CD4-positive, CD25-positive, alpha-beta regulatory T cell (primary cell): ENCODE measurements around the gene MRPL48. TPM values are rescaled to one million over a fixed set of nuclear protein-coding genes. Genes with fewer than 3 reads are reported as not detected.

Source experiments
- polyA plus RNA-seq, 4 donors: library from polyadenylated mRNA; unstranded; fragments of 300-500 nt; fragmentation: Illumina TruSeq; gene quantifications; one replicate each; pipeline ENCODE4 v1.2.3, GENCODE V29; 2021
- total RNA-seq: library from RNA; stranded (reverse); gene quantifications from one replicate; pipeline ENCODE4 v1.2.3, GENCODE V29; 2022

Gene MRPL48
- total and polyA plus RNA-seq, 5 donors from 2014 or later, result 25.7 to 70.8 (median 65.4) TPM

Other genes with a start within 250 kb of the MRPL48 start
- 21.3 TPM for gene FAM168A, start 189.8 kb upstream of the MRPL48 start, total RNA-seq
- gene FAM168A, start 189.8 kb upstream of the MRPL48 start, polyA plus RNA-seq, result 1 to 10 TPM; 1.5 to 3.5 (median 2.8) TPM
- gene PLEKHB1, start 141.3 kb upstream of the MRPL48 start, total RNA-seq, result 21.3 TPM
- 10 to 100 TPM; 48.5 to 88.0 (median 69.8) TPM for gene PLEKHB1, start 141.3 kb upstream of the MRPL48 start, polyA plus RNA-seq
- gene RAB6A, start 26.8 kb upstream of the MRPL48 start, total RNA-seq, result 79.0 TPM
- 100 to 1,000 TPM; 108 to 124 (median 120) TPM for gene RAB6A, start 26.8 kb upstream of the MRPL48 start, polyA plus RNA-seq
- gene COA4, start 89.0 kb downstream of the MRPL48 start, total RNA-seq, result 30.5 TPM
- gene COA4, start 89.0 kb downstream of the MRPL48 start, polyA plus RNA-seq, result 10 to 100 TPM; 54.4 to 79.7 (median 69.4) TPM
- 13.7 TPM for gene PAAF1, start 89.1 kb downstream of the MRPL48 start, total RNA-seq
- gene PAAF1, start 89.1 kb downstream of the MRPL48 start, polyA plus RNA-seq, result 10 to 100 TPM; 25.4 to 28.2 (median 27.0) TPM
- not detected for gene DNAJB13, start 163.2 kb downstream of the MRPL48 start, total RNA-seq
- gene DNAJB13, start 163.2 kb downstream of the MRPL48 start, polyA plus RNA-seq, result under 1 TPM in 2 of 4 donors, not detected in 2; 0.32 to 0.33 TPM
- 850 TPM for gene UCP2, start 195.0 kb downstream of the MRPL48 start, total RNA-seq
- gene UCP2, start 195.0 kb downstream of the MRPL48 start, polyA plus RNA-seq, result 1,000 to 10,000 TPM; 1,262 to 2,276 (median 1,740) TPM
- gene UCP3, start 221.2 kb downstream of the MRPL48 start, total RNA-seq, result 5.6 TPM
- gene UCP3, start 221.2 kb downstream of the MRPL48 start, polyA plus RNA-seq, result under 1 TPM; 0.16 to 0.34 (median 0.24) TPM